ENCODE data around the gene MPND. TPM values are rescaled to one million over a fixed set of nuclear protein-coding genes. Genes with fewer than 3 reads are reported as not detected.
A peak's percentile ranks its signal among the peaks of the same experiment; 100 is the strongest.

MPND gene
- total and polyA plus RNA-seq, 2 of the 13 experiments (the other 11 are each of a cell fraction or from before 2014, with no cell fraction given), result 10.8 to 15.8 TPM

DNA sequence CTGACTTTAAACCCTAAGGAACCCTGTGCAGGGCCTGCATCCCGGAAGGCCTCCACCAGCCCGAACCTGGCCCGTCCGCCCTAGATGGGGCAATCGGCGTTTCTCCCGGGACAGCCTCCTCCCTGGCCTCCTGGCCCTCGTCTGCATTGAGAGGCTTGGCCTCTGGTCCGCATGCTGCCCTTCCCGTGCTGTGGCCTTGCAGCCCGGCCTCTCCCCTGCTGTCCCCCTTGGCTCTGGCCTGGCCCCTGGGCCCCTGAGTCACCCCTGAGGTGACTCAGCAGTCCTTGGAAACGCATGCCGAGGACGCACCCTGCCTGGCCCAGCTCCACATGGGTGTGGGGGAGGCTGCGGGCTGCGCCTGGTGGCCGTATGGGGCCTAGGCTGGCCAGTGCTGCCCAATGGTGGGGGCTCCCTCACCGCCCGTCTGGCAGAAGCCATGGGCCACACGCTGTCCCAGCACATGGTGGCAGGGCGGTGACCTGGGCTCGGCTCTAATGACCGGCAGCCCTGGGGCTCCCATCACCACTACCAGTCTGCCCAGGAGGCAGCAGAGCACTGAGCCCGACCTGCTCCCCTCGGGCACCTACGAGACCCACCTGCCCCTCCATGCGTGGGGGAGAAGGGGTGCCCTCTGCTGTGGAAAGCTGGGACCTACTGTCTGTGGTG, 31.3 kb downstream of the MPND start (continued):
- TF ChIP-seq HNRNPL (IDR thresholded peaks at IDR 0.05; ENCODE audit: low read depth, low read length), result peak; percentile 84; the same call in 1 of the 2 replicates
- TF ChIP-seq AHR (CRISPR knock-in tag; IDR thresholded peaks at IDR 0.05), result peak; percentile 59; the same call in 1 of the 2 replicates
- no peak for TF ChIP-seq ZNF557 (CRISPR knock-in tag; IDR thresholded peaks at IDR 0.05)
- TF ChIP-seq FOSL1 (CRISPR knock-in tag; IDR thresholded peaks at IDR 0.05; ENCODE audit: borderline replicate concordance), result peak; percentile 88
- no peak for TF ChIP-seq MXD3 (CRISPR knock-in tag; IDR thresholded peaks at IDR 0.05)
- TF ChIP-seq, protein P1, sequence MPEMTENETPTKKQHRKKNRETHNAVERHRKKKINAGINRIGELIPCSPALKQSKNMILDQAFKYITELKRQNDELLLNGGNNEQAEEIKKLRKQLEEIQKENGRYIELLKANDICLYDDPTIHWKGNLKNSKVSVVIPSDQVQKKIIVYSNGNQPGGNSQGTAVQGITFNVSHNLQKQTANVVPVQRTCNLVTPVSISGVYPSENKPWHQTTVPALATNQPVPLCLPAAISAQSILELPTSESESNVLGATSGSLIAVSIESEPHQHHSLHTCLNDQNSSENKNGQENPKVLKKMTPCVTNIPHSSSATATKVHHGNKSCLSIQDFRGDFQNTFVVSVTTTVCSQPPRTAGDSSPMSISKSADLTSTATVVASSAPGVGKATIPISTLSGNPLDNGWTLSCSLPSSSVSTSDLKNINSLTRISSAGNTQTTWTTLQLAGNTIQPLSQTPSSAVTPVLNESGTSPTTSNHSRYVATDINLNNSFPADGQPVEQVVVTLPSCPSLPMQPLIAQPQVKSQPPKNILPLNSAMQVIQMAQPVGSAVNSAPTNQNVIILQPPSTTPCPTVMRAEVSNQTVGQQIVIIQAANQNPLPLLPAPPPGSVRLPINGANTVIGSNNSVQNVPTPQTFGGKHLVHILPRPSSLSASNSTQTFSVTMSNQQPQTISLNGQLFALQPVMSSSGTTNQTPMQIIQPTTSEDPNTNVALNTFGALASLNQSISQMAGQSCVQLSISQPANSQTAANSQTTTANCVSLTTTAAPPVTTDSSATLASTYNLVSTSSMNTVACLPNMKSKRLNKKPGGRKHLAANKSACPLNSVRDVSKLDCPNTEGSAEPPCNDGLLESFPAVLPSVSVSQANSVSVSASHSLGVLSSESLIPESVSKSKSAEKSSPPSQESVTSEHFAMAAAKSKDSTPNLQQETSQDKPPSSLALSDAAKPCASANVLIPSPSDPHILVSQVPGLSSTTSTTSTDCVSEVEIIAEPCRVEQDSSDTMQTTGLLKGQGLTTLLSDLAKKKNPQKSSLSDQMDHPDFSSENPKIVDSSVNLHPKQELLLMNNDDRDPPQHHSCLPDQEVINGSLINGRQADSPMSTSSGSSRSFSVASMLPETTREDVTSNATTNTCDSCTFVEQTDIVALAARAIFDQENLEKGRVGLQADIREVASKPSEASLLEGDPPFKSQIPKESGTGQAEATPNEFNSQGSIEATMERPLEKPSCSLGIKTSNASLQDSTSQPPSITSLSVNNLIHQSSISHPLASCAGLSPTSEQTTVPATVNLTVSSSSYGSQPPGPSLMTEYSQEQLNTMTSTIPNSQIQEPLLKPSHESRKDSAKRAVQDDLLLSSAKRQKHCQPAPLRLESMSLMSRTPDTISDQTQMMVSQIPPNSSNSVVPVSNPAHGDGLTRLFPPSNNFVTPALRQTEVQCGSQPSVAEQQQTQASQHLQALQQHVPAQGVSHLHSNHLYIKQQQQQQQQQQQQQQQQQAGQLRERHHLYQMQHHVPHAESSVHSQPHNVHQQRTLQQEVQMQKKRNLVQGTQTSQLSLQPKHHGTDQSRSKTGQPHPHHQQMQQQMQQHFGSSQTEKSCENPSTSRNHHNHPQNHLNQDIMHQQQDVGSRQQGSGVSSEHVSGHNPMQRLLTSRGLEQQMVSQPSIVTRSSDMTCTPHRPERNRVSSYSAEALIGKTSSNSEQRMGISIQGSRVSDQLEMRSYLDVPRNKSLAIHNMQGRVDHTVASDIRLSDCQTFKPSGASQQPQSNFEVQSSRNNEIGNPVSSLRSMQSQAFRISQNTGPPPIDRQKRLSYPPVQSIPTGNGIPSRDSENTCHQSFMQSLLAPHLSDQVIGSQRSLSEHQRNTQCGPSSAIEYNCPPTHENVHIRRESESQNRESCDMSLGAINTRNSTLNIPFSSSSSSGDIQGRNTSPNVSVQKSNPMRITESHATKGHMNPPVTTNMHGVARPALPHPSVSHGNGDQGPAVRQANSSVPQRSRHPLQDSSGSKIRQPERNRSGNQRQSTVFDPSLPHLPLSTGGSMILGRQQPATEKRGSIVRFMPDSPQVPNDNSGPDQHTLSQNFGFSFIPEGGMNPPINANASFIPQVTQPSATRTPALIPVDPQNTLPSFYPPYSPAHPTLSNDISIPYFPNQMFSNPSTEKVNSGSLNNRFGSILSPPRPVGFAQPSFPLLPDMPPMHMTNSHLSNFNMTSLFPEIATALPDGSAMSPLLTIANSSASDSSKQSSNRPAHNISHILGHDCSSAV (CRISPR knock-in tag; IDR thresholded peaks at IDR 0.05; ENCODE audit: borderline replicate concordance), result no peak
- 0 out of 2 replicates have a peak, but pooled peaks have one; percentile 11 for TF ChIP-seq PITX1 (CRISPR knock-in tag; IDR thresholded peaks at IDR 0.05)
- peak; percentile 85 for TF ChIP-seq ZNF501 (CRISPR knock-in tag; IDR thresholded peaks at IDR 0.05)
- TF ChIP-seq ZNF788 (CRISPR knock-in tag; IDR thresholded peaks at IDR 0.05; ENCODE audit: borderline replicate concordance), result peak; percentile 78
- TF ChIP-seq, protein P2, sequence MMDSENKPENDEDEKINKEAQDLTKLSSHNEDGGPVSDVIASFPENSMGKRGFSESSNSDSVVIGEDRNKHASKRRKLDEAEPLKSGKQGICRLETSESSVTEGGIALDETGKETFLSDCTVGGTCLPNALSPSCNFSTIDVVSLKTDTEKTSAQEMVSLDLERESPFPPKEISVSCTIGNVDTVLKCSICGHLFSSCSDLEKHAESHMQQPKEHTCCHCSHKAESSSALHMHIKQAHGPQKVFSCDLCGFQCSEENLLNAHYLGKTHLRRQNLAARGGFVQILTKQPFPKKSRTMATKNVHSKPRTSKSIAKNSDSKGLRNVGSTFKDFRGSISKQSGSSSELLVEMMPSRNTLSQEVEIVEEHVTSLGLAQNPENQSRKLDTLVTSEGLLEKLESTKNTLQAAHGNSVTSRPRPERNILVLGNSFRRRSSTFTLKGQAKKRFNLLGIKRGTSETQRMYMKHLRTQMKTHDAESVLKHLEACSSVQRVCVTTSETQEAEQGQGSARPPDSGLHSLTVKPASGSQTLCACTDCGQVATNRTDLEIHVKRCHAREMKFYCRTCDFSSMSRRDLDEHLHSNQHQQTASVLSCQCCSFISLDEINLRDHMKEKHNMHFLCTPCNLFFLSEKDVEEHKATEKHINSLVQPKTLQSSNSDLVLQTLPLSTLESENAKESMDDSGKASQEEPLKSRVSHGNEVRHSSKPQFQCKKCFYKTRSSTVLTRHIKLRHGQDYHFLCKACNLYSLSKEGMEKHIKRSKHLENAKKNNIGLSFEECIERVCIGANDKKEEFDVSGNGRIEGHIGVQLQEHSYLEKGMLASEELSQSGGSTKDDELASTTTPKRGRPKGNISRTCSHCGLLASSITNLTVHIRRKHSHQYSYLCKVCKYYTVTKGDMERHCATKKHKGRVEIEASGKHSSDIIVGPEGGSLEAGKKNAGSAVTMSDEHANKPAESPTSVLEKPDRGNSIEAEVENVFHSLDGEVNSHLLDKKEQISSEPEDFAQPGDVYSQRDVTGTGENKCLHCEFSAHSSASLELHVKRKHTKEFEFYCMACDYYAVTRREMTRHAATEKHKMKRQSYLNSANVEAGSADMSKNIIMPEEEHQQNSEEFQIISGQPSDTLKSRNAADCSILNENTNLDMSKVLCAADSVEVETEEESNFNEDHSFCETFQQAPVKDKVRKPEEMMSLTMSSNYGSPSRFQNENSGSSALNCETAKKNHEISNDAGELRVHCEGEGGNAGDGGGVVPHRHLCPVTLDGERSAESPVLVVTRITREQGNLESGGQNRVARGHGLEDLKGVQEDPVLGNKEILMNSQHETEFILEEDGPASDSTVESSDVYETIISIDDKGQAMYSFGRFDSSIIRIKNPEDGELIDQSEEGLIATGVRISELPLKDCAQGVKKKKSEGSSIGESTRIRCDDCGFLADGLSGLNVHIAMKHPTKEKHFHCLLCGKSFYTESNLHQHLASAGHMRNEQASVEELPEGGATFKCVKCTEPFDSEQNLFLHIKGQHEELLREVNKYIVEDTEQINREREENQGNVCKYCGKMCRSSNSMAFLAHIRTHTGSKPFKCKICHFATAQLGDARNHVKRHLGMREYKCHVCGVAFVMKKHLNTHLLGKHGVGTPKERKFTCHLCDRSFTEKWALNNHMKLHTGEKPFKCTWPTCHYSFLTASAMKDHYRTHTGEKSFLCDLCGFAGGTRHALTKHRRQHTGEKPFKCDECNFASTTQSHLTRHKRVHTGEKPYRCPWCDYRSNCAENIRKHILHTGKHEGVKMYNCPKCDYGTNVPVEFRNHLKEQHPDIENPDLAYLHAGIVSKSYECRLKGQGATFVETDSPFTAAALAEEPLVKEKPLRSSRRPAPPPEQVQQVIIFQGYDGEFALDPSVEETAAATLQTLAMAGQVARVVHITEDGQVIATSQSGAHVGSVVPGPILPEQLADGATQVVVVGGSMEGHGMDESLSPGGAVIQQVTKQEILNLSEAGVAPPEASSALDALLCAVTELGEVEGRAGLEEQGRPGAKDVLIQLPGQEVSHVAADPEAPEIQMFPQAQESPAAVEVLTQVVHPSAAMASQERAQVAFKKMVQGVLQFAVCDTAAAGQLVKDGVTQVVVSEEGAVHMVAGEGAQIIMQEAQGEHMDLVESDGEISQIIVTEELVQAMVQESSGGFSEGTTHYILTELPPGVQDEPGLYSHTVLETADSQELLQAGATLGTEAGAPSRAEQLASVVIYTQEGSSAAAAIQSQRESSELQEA (CRISPR knock-in tag; IDR thresholded peaks at IDR 0.05; ENCODE audit: not compliant biosample characterization), result peak; percentile 72
- TF ChIP-seq DPF2 (CRISPR knock-in tag; IDR thresholded peaks at IDR 0.05; ENCODE audit: borderline replicate concordance, low read depth), result peak; percentile 64; the same call in 1 of the 2 replicates
- TF ChIP-seq KDM1A (CRISPR knock-in tag; IDR thresholded peaks at IDR 0.05), result peak; percentile 73; the same call in 1 of the 2 replicates

All from HepG2 (cell line).